HG03159 (cell line): ENCODE measurements around the gene GPBP1L1.
"Not testable (repeated sequence)": the region's sequence is repeated elsewhere in the genome, so short reads cannot be mapped to it uniquely, and the experiment has no call there.

ENCODE experiments used
- ATAC-seq: cut with Tn5 transposase; IDR thresholded peaks from one replicate; pipeline ENCODE4 v1.9.1; 2021; ENCODE audit warnings: mild to moderate bottlenecking, moderate library complexity; ENCODE audit not compliant: unreplicated experiment

The GPBP1L1 gene

DNA sequence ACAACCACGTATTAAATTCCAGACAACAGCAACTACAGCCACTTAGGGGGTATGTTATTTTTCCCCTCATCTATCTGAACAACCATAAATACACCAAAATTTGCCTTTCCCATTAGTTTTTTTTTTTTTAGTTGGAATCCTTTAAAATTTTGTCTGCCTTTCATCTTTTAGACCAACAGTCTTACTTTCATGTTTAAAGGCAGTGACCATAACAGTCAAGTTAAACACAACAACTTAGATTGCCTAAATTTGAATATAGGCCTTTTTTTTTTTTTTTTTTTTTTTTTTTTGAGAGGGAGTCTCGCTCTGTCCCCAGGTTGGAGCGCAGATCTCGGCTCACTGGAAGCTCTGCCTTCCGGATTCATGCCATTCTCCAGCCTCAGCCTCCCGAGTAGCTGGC, 3.4 kb downstream of the GPBP1L1 start:
- no peak for ATAC-seq

DNA sequence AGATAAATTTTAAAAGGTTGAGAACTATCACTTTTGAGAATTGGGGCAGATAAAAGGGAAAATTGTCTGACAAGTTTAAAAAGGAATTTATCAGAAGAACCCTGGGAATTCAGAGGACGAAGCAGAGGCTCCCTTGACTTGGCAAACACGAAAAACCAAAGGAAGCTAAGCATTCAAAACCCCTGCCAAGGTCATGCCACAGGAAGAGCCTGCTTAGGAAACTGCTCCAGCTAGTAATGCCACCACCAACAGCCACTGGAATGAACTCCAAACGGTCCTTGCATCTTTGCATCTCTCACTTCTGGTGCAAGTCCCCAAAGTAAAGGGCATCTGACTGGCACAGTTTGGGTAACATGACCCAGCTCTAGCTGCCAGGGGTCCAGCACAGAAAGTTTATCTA, 7.2 kb downstream of the GPBP1L1 start:
- ATAC-seq, result no peak

DNA sequence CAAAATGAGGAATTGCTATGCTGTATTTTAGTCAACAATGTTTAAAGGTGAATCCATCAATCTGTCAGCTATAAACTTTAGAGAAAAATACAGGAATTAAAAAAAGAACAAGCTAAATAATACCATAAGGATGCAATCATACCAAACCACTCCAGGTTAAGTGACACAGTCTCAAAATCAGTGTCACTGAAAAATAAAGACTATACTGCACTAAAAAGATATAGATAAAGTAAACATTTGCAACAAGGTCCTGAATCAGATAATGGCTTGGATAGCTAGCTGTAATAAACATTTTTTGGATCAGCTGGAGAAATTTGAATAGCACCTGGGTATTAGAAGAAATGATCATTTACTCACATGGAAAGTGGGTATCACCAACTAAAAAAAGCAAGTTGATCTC, 7.8 kb downstream of the GPBP1L1 start:
- ATAC-seq, result no peak

DNA sequence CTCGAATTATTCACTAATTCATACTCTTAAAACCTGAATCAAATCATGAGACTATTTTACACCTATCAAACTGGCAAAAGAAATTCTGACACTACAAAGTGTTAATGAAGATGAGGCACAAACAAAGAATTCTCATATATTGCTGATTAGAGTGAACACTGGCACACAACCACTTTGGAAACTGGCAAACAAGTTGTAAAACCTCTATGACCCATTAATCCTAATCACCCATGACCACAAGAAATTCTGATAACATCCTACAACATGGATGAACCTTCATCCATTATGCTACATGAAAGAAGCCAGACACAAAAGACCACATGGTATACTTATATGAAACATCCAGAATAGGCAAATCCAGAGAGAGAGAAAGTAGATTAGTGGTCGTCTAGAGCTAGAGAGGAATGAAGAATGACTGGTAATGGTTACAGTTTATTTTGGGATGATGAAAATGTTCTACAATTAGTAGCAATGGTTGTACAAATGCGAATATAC, 8.5 kb downstream of the GPBP1L1 start:
- no peak for ATAC-seq

DNA sequence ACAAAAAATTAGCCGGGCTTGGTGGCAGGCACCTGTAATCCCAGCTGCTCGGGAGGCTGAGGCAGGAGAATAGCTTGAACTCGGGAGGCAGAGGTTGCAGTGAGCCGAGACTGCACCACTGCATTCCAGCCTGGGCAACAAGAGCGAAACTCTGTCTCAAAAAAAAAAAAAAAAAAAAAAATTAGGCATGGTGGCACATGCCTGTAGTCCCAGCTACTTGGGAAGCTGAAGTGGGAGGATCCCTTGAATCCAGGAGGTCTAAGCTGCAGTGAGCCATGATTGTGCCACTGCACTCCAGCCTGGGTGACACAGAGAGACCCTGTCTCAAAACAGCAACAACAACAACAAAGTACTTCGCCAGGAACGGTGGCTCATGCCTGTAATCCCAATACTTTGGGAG, 9.8 kb downstream of the GPBP1L1 start:
- not testable (repeated sequence) for ATAC-seq

DNA sequence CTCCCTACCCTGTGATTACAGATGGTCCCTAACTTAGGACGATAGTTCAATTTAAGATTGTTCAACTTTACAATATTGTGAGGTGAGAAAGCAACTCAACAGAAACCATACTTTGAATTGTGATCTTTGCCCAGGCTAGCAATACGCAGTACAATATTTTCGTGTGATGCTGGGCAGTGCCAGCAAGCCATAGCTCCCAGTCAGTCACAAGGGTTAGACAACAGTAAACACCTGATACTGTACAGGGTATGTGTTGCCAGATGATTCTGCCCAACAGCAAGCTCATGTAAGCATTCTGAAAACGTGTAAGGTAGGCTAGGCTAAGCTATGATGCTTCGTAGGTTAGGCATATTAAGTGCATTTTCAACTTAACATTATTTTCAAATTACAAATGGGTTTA, 11.9 kb downstream of the GPBP1L1 start:
- ATAC-seq, result no peak

DNA sequence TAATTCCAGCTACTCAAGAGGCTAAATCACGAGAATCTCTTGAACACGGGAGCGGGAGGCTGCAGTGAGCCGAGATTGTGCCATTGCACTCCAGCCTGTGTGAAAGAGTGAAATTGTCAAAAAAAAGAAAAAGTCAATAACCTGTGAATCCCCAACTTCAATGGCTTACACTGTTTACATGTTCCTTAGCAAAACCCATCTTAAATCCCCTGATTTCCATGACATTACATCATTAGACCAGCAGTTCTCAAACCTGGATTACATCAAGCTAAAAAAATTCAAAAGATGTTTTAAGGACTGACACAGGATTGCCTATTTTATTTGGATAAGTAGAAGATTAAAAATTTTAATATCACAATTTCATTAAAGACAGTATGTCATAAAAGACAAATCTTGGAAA, 12.4 kb downstream of the GPBP1L1 start:
- no peak for ATAC-seq

DNA sequence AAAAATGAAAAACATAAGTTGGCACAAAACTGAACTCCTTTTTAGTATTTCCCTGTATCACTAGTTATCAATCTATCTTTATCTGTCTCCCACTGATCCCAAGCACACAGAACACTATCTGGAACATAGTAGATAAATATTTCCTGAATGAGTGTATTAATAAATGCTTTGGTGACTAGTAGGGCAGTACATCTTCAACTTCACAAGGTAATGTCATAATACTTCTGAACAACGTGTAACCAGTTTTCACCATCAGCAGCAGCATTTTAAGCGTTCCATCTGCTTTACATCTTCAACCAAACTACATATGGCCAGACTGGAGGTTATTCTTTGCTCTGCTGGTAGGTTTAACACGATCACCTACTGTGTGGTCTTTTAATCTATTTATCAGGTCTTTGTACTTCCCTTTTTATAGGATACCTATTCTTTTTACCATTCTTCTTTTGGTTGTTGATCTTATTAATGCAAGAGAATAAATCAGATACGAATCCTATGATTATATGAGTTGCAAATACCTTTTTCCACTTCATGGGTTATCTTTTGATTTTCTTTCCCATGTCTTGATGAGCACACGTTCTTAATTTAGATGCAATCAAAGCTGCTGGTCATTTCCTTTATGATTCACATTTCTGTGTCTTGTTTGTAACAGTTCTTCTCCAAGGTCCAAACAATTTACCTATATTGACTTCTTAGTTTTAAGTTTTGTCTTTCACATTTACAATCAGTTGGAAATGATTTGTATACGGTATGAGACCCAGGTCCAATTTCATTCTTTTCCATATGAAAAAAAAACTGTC, 16.3 kb downstream of the GPBP1L1 start:
- no peak for ATAC-seq

DNA sequence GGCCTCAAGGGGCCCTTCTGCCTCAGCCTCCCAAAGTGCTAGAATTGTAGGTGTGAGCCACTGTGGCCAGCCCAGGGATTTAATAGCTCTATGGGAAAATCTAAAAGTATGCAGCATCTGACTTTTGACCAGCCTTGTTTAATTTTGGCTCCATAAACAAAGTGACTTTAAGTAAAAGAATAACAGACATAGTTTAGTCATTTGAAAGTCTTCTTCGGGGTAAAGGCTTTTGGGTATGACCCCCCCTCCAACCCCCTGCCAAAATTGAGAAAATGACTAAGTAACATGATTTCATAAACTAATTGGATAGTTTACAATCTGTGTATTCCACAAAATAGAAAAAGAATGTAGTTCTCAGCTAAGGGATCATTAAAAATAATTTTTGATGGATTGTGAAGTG, 17.0 kb downstream of the GPBP1L1 start:
- no peak for ATAC-seq

DNA sequence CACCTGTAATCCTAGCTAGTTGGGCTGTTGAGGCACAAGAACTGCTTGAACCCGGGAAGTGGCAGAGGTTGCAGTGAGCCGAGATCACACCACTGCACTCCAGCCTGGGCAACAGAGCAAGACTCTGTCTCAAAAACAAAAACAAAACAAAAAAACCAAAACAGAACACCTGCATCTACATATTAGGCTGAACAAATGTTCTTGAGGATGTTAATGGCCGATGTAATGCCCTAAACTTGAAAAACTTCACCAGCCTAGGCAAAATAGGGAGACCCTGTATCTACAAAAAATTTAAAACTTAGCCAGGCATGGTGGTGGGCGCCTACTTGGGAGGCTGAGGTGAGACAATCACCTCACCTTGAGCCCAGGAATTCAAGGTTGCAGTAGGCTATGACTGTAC, 17.8 kb downstream of the GPBP1L1 start:
- no peak for ATAC-seq

DNA sequence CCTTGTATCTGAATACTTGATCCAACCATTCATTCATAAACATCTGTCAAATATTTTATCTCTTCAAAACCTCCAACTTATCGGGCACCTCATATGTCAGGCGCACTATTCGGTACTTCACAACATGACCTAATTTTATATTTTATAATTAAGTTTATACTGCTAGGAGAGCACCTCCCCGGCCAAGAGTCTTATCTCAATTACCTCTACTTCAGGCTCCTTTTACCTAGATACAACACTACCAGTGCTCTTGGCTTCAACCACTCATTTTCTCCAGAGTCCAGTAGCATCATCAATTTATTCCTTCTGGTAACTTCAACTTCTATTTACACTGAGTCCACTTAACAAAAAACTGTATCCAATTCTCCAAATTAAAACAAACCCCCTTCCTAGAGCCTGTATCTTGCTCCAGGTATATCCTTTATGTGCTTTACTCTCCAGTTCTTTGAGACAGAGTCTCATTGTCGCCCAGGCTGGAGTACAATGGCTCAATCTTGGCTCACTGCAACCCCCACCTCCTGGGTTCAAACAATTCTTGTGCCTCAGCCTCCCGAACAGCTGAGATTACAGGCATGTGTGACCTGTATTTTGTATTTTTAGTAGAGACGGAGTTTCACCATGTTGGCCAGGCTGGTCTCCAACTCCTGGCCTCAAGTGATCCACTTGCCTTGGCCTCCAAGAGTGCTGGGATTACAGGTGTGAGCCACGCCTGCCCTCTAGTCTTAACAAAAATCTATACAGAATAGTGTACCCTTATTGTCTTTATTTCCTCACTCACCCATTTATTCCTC, 18.8 kb downstream of the GPBP1L1 start:
- ATAC-seq, result no peak

DNA sequence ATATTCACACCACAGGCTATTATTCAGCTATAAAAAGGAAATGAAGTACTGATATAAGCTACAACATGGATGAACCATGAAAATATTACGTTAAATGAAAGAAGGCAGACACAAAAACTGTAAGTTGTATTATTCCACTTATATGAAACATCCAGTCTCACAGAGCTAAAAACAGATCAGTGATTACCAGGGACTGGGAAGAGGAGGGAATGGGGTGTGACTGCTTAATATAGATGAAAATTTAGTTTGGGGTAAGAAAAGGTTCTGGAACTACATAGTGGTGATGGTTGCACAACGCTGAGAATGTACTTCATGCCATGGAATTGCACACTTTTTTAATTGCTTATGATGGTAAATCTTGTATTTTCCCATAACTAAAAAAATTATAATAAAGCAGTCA, 19.5 kb downstream of the GPBP1L1 start:
- no peak for ATAC-seq

DNA sequence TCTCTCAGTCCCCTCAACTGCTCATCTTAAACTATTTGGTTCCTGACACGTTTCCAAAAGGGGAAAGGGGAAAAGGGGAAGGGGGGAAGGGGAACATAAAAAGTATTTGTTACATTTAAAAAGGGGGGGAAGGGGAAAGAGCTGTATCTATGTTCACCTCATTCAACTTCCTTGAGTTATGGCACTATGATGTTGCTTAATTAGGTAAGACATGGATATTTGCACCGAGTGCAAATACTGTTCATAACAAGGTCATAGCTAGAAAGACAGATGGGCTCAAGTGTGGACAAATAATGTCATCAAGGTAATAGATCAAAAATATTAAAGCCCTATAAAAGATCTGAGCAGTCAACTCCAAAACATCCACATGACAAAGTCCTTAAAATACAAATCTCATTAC, 26.0 kb downstream of the GPBP1L1 start:
- ATAC-seq, result no peak

DNA sequence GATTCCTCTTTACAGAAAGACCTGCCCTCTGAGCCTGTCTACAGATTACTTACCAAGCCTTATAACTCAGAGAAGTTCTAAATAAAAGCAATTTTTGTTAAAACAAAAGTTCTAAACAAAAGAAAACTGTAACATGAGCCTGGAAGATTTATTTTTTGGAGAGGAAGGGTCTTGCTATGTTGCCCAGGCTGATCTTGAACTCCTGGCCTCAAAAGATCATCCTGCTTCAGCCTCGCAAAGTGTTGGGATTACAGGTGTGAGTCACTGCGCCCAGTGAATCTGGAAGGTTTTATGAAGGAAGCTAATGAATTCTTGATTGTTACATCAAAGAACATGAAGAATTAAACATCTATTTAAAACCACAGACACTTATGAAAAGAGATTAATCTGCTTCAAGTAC, 27.1 kb downstream of the GPBP1L1 start:
- ATAC-seq, result no peak

DNA sequence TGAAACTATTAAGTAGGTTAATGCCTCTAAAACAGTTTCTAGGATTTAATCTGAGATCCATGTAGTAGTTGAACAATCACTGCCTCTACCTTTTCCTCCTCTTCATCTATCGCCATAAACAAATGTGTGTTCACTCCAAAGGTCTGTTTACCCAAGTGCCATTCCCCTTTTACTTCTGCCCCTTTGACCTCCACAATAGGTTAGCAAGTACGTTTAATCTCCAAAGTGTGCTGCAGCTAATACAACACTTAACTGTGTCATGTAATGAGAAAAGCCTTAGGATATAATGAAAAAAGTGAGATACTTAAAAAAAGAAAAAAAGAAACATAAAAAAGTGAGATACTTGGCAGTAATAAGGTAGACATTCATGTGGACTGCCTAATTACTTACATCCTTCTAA, 28.2 kb downstream of the GPBP1L1 start:
- no peak for ATAC-seq

DNA sequence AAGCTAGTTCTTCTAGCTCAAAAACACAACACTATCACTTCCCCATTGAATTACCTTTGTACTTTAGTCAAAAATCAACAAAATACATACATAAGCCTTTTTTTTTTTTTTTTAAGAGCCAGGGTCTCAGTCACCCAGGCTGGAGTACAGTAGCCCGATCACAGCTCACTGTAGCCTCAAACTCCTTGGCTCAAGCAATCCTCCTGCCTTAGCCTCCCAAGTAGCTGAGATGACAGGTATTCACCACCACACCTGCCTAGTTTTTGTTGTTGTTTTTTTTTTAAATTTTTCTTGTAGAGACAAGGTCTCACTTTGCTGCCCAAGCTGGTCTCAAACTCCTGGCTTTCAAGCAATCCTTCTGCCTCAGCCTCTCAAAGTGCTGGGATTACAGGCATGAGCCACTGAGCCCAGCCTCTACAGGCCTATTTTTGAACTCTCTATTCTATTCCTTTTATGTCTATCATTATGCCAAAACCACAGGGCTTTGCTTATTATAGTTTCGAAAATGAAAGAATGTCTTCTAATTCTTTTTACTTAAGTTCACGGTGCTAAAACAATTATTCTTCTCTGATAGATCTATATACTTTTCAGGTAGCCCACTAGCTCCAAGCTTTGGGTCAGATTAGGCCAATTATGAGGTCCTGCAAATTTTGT, 29.6 kb downstream of the GPBP1L1 start:
- no peak for ATAC-seq

DNA sequence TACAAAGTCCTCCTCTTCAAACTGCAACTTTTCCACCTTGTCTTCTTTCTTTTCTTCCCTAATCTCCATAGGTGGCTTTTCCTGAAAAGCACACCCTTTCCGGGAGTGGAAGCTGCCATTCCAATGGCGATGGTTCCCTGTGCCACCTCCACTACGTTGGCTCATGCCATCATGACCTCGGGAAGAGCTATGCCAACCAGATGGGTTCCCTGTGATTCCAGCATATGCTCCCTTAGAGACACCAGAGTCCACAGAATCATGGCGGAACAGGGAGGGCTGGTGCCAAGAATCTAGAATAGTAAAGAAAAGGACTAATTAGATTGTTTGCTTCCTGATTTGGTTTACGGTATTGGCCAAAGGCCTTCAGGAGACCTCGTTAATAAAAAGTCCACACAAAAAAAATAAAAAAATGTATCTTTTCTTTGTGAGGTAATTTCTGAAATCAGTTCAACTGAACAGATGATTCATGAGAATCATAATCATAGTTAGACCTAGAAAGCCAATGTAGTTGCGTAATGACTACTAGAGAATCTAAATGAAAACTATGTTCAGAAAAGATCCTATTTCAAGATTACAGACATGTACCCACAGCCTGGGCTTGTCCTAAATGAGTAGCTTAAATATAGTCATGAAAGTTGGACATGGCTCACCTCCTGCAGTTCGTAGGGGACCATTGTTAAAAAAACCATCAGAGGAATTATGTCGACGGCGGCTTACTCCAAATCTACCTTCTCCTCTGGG, 31.6 kb downstream of the GPBP1L1 start:
- ATAC-seq, result no peak

DNA sequence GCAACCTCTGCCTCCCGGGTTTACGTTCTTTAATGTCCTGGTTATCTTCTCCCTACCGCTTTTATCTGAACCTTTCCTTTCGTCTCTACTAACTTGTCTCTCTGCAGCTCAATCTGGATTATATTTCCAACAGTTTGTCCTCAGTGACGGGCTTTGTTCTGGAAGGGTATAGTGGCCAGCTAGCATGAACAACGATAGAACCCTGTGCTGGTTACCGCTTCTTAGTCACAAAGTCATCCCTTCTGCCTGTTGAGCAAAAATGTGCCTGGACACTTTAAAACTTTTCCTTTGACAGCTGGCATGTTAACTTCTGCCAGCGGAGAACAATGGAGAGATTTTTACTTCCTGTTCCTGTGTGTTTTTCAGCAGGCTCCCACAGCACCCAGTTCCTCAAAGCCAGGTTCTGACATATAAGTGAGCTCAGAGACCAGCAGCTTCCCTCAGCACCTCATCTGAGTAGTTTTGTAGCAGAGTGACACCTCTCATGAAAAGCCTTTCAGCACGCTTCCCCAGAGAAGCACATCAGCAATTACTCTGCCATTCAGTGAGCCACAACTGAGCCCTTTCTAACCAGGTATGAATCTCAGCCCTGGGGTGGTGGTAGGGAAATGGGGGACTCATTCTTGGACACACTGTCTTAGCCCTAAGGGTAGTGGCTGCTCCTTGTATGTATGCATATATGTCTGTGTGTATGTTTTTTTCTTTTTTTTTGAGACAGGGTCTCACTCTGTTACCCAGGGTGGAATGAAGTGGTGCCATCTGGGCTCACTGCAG, 38.9 kb downstream of the GPBP1L1 start:
- ATAC-seq, result no peak

DNA sequence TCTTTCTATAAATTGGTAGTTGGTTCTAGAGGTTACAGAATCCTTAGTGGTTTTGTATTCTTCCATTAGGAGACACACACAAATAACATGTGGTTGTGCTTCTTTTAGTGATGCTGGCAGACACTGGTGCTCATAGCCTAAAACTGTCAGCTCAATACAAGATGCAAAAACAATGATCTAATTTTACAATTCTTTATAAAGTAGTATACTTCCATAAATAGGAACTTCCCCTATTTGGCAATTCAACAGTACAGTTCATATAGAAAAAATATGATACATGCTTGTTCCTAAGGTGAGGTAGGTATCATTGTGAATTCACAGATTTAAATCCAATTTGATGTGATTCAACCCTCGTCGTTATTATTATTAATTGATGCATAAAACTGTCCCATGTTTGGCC, 41.7 kb downstream of the GPBP1L1 start:
- no peak for ATAC-seq

DNA sequence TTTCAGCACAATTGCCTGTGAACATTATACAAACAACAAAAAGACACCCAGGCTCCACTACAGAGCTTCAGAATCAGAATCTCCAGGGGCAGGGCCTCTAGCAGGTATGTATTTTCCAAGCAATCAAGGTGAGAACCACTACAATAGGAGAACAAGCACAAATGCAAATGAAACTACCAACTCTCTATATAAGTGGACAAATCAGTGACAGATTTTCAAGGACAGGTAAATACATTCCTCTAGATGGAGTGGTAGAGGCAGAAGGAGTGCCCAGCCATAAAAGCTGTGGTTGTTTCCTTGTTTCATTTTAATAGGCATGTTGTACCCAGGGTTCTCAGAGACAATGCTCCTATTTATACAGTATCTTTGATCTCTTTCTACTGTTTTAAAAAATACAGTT, 42.4 kb downstream of the GPBP1L1 start:
- no peak for ATAC-seq
